GM19238 (cell line): ENCODE data around the gene KCNK16.

Experiments used
- DNase-seq: peaks from one replicate; pipeline ENCODE4 v3.0.0; 2011; ENCODE audit warnings: low spot score; ENCODE audit not compliant: insufficient read length

The KCNK16 gene

DNA sequence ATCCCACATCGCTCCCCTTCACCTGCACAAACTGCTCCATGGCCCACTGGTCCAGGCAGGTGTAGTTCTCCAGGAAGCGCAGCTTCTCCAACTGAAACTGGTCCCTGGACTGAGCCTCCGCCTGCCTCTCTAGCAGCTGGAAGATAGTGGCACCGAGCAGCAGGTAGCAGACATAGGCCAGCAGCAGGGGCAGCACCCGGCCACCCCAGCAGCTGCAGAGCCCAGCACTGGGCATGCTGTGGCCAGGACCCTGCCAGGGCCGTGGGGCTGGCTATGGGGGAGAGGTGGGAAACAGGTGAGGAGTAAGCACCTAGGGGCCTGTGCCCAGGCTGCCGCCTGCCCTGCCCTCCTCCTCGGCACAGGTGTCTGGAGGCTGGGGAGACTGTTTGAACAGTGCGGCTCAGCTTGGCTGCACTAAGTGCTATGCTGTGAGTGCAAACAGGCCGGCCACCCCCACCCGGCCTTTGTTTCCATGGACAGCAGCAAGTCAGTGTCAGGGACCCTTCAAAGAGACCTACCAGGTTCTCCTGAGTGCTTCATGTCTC lies at the start of gene KCNK16:
Gene KCNK16 (minus strand): TSS at position 397 of the 545 bp plus-strand sequence. CDS start 162 bp downstream, at position 235.
- no peak for DNase-seq

- DNase-seq, result no peak
Observed at GRCh38 chr6:39370390-39370789, 47.9 kb upstream of the KCNK16 start.

GRCh38 chr6:39369987-39370386 lies 47.5 kb upstream of the KCNK16 start:
- no peak for DNase-seq

GRCh38 chr6:39367700-39368099 lies 45.2 kb upstream of the KCNK16 start:
- DNase-seq, result no peak

DNA sequence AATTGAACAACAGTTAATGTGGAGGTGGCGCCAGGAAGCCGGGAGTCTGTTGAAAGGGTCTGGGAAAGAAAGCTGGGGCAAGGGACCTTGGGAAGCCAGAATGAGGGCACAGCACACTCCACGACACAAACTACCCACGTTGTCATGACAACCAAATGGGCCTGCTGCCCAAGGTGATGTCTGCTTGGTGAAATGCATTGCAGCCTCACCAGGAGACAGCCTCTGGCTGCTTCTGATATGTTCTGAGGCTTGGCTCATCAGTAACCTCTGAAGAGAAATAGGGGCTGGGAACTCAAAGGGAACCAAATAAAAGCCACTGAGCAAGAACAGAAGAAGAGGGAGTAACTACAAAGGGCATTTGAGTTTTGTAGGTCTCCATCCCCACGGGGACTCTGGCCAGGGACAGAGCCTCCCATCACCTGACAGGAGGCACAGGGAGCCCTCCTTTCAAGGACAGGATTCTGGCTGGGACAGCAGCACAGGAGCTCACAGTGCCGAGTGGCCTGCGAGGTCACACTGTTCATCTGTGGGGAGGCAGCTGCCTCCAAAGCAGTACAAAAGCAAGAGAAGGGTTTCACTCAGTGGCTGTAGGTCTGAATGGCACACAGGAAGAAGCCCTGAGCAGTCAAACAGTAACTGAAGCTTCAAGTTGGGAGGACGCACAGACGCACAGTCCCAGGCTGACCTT lies 44.6 kb upstream of the KCNK16 start:
- DNase-seq, result no peak

DNA sequence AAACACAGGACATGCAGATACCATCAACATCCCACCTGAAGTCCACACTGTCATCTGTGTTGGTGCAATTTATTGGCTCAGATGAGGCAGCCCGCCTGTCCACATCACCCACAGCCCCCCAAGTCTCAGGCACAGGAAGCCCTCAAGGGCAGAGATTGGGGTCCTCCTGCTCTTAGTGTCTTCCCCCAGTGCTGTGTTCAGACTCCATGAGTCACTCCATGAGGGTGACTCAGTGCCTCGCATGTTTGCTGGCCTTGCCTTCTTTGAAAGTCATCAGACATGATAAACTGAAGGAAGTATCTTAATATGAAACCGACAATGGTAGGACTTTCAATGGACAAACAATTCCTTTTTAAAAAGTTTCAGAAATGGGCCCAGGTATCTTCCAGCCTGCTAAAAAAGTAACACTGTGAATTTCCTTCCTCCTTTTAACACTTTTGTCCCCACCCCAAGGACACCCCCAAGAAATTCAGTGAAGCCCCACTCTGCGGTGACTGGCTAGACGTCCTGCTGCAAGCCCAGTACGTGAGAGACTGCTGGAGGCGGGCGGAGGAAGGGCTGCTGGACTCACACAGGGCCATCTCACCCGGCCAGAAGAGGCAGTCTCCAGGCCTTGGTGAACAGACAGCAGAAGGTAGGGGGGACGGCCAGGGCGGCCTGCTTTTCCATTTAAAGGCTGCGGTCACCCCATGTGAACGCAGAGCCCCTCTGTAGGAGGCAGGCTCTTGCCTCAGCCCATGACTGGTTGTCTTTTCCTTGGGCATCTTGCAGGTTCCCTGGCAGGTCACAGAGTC lies 43.0 kb upstream of the KCNK16 start:
- no peak for DNase-seq

DNA sequence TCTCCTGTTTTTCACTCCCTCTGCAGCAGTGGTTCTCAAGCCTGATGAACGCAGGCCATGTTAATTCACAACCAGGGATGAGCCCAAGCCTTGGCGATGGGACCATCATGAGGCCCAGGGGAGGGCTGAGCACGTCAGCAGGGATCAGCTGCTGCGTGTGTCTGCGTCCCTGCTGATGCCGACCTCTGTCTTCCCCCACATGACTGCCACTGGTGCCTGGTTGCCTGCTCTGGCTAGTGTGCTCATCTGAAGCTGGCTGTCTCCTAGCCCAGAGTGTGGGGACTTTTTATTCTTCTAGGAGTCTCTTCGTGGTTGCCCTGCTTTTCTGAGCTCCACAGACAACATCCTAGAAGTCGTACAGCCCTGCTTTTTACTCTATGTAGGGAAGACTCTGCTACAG lies 40.8 kb upstream of the KCNK16 start:
- DNase-seq, result no peak

DNA sequence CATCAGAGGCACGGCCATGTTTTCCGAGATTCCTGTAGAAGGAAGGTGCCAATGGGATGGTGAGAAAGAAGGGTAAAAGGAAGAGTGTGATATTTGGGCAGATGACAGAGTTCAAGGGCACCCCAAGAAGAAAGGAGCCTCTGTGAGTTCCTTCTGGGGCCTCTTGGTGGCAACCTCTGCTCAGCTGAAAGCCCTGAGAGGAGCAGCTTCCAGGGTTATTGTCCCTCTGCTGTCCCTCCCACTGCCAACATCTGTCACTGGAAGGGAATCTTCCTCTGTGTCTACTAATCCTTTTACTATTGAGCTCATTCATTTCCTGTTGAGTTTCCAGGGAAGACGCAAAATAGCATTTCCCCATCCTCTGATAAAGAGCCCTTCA lies 40.0 kb upstream of the KCNK16 start:
- no peak for DNase-seq

GRCh38 chr6:39361657-39362486 lies 39.4 kb upstream of the KCNK16 start:
- peak; percentile 66 for DNase-seq

GRCh38 chr6:39360378-39360777 lies 37.9 kb upstream of the KCNK16 start:
- no peak for DNase-seq

DNA sequence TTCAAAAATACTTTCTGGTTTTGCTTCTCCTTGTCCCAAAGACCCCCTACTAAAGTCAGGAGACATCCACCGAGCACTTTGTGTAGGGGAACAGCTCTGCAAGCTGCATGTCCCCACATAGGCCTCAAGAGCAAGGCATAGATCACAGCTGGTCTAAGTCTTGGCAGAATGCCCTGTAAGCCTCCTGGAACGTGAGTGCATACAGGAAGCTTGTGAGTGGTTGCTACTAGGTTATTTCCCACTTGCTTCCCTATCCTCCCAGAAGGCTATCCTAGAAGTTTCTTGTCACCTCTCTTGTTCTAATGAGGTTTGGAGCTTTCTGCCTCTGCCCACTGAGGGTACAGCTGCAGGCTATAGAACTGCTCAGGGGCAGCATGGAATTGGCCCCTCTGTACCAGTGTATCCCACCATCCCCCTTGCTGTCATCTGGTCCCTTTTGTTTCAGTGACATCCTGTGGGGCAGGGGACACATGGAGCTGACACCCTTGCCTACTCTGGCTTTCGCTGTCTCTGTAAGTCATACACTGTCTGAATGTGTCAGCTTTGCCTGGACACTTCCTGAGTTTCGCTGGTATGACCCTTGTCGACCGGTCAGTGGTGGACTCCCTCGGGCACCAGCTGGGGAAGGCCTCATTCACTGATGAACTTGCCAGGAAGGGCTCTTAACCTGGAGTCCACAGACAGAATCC lies 35.6 kb upstream of the KCNK16 start:
- DNase-seq, result no peak

- no peak for DNase-seq
Observed at GRCh38 chr6:39353698-39354315, 31.3 kb upstream of the KCNK16 start.

DNA sequence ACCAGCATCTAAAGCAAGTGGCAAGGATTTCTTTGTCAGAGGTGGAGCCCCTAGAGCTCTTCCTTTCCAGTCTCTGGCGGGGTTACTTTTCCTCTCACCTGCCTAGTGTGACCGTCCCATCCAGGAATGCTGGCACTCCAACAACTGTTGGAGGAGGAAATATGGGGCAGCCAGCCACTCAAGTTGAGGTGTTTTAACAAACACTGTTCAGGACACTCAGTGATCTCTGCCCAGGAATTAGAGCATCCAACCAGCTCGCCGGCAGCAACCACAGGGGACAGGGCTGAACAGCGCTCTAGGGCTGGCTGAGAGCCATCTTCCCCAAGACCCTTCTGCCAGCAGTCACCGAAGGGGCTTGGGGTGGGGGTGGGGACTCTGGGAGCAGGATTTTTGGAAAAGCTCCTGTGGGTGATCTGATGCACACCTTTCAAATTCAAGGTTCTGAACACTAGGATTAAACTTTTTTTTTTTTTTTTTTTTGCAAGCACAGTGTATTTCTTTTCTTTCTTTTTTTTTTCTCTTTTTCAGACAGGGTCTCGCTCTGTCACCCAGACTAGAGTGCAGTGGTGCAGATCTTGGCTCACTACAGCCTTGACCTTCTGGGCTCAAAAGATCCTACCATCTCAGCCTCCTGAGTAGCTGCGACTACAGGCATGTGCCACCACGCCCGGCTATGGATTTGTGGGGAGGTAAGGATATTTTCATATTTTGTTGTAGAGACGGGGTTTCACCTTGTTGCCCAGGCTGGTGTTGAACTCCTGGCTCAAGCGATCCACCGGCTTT lies 28.4 kb upstream of the KCNK16 start:
- DNase-seq, result no peak

GRCh38 chr6:39348740-39349139 lies 26.2 kb upstream of the KCNK16 start:
- DNase-seq, result no peak

GRCh38 chr6:39347906-39348585 lies 25.5 kb upstream of the KCNK16 start:
- DNase-seq, result peak; percentile 66

GRCh38 chr6:39347206-39347605 lies 24.7 kb upstream of the KCNK16 start:
- no peak for DNase-seq

DNA sequence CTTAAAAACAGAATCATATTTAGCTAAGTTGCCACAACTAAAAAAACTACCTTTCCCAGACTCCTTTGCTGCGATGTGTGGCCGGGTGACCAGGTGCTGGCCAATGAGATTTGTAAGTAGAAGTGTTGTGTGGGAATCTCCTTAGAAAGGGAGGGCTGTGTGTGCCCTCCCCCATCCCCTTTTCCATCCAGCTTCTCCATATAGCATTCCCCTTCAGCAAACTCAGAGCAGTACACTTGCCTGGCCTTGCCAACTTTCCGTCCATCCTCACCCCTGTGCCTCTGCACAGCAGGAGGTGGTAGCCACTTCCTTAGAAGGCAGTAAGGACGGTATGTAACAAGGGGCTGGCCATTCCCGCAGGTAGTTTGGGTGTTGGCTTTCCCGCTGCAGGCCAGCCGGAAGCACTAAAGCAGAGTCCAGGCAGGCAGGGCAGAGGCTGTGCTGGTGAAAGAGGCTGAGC lies 22.3 kb upstream of the KCNK16 start:
- DNase-seq, result no peak

- DNase-seq, result no peak
Observed at GRCh38 chr6:39343396-39343870, 20.9 kb upstream of the KCNK16 start.
